Endothelial cell of umbilical vein (primary cell): ENCODE measurements around the gene HLTF. TPM values are rescaled to one million over a fixed set of nuclear protein-coding genes. Genes with fewer than 3 reads are reported as not detected.
"Not testable (repeated sequence)": the region's sequence is repeated elsewhere in the genome, so short reads cannot be mapped to it uniquely, and the experiment has no call there.

ENCODE experiments used
- BruUV-seq: library from RNA; stranded (reverse); fragments of 400-500 nt; replicated peaks from 2 replicates; lab custom pipeline; 2021; lab: Mats Ljungman, UMichigan
- CTCF ChIA-PET: fragments of 300-600, 350-600 bp; sonication (Branson Sonifier 250); formaldehyde crosslinking; loops from one replicate; lab custom pipeline; 2021; ENCODE audit warnings: antibody characterized with exemption, inconsistent platforms; lab: Charles Lee
- POLR2A ChIA-PET: fragments of 300-600, 350-600 bp; sonication (Branson Sonifier 250); formaldehyde crosslinking; loops from one replicate; lab custom pipeline; 2021; ENCODE audit warnings: antibody characterized with exemption, inconsistent platforms; lab: Charles Lee
- DNase-seq: peaks from one replicate; pipeline ENCODE4 v3.0.0-alpha.2; 2011; ENCODE audit warnings: low read depth, low spot score
- FAIRE-seq: peaks from 2 replicates; lab custom pipeline; 2011; peaks lifted over from hg19 to GRCh38; lab: Jason Lieb, UNC
- H2AFZ ChIP-seq: 2 replicates; pipeline ENCODE4 v1.6.0; 2012; ENCODE audit warnings: low read depth, low read length, control low read depth, inconsistent platforms
- H3K27ac ChIP-seq: 2 replicates; pipeline ENCODE4 v1.5.1; 2011; ENCODE audit warnings: low read depth, mild to moderate bottlenecking, control low read depth, low read length, moderate library complexity; ENCODE audit not compliant: insufficient read depth
- H3K27me3 ChIP-seq, 2 experiments: 2 replicates each; pipeline versions ENCODE4 v1.6.0 to v1.6.1; 2011; ENCODE audit warnings: low read length in 2 of 2, mixed read lengths in 1 of 2; ENCODE audit not compliant: control insufficient read depth in 2 of 2, insufficient read depth in 2 of 2
- H3K36me3 ChIP-seq, 2 experiments: 2 replicates in 1 of 2; 3 replicates in 1 of 2; pipeline ENCODE4 v1.5.1; 2011; ENCODE audit warnings: low read length in 2 of 2, mild to moderate bottlenecking in 1 of 2, moderate library complexity in 1 of 2; ENCODE audit not compliant: control insufficient read depth in 2 of 2, insufficient read depth in 2 of 2; ENCODE audit errors: extremely low read depth in 1 of 2
- H3K4me1 ChIP-seq: 3 replicates; pipeline ENCODE4 v1.5.1; 2011; ENCODE audit warnings: mild to moderate bottlenecking, low read length; ENCODE audit not compliant: control insufficient read depth, insufficient read depth; ENCODE audit errors: extremely low read depth
- H3K4me2 ChIP-seq: 2 replicates; pipeline ENCODE4 v1.6.1; 2011; ENCODE audit warnings: low read length, control low read depth, mixed read lengths; ENCODE audit not compliant: insufficient read depth
- H3K4me3 ChIP-seq, 3 experiments: fragments of 200-600 bp in 1 of 3; sonication (generic), shearing (Covaris generic) in 1 of 3; replicated peaks in 1 of 3; 2 replicates each; pipeline ENCODE4 v1.5.1; 2011 to 2016; ENCODE audit warnings: control low read depth in 3 of 3, low read length in 3 of 3, mild to moderate bottlenecking in 2 of 3, inconsistent platforms in 1 of 3, low read depth in 1 of 3, moderate library complexity in 1 of 3; ENCODE audit not compliant: insufficient read depth in 1 of 3
- H3K79me2 ChIP-seq: 2 replicates; pipeline ENCODE4 v1.6.0; 2012; ENCODE audit warnings: low read length, inconsistent platforms; ENCODE audit not compliant: control insufficient read depth, insufficient read depth
- H3K9ac ChIP-seq: replicated peaks from 2 replicates; pipeline ENCODE3; 2011; ENCODE audit warnings: low read length, control low read depth; ENCODE audit not compliant: insufficient read depth; ENCODE audit errors: extremely low read depth
- H3K9me1 ChIP-seq: replicated peaks from 3 replicates; pipeline ENCODE4 v1.6.0; 2011; ENCODE audit warnings: mild to moderate bottlenecking, low read length; ENCODE audit not compliant: control insufficient read depth, insufficient read depth; ENCODE audit errors: extremely low read depth
- H3K9me3 ChIP-seq: replicated peaks from 2 replicates; pipeline ENCODE4 v1.5.1; 2012; ENCODE audit warnings: low read length, inconsistent platforms; ENCODE audit not compliant: control insufficient read depth, insufficient read depth
- H4K20me1 ChIP-seq: replicated peaks from 2 replicates; pipeline ENCODE3; 2011; ENCODE audit warnings: mild to moderate bottlenecking, low read length; ENCODE audit not compliant: control insufficient read depth, insufficient read depth; ENCODE audit errors: extremely low read depth
- EZH2 ChIP-seq: IDR thresholded peaks from 2 replicates; pipeline ENCODE4 v1.6.1; 2012; ENCODE audit warnings: borderline replicate concordance, low read depth, mild to moderate bottlenecking, moderate library complexity, low read length, inconsistent platforms; ENCODE audit not compliant: severe bottlenecking
- GATA2 ChIP-seq: IDR thresholded peaks from 2 replicates; pipeline ENCODE4 v1.7.0; 2011; ENCODE audit warnings: low read depth, mild to moderate bottlenecking, moderate library complexity, mixed read lengths, low read length; ENCODE audit not compliant: insufficient read length, insufficient read depth
- JUN ChIP-seq: IDR thresholded peaks from 2 replicates; pipeline ENCODE4 v1.6.1; 2011; ENCODE audit warnings: borderline replicate concordance, low read depth; ENCODE audit not compliant: insufficient read length, insufficient read depth
- MAX ChIP-seq: IDR thresholded peaks from 2 replicates; pipeline ENCODE4 v1.6.1; 2011; ENCODE audit not compliant: insufficient read depth, insufficient read length
- POLR2AphosphoS5 ChIP-seq: IDR thresholded peaks from 2 replicates; pipeline ENCODE4 v1.6.1; 2012; ENCODE audit warnings: low read depth, mild to moderate bottlenecking, control low read depth, low read length, moderate library complexity; ENCODE audit not compliant: insufficient read depth
- dilution Hi-C: fragments of 300-500 bp; cut with MboI; formaldehyde crosslinking; loops from one replicate; pipeline ENCODE4 v1.15.0; 2019; ENCODE audit warnings: low sequenced_read_pairs; ENCODE audit not compliant: extremely low pct_ligation_motif_present
- intact Hi-C: fragments of 100-400 bp; cut with micrococcal nuclease; formaldehyde crosslinking; loops from one replicate; pipeline ENCODE4 v1.10.0; 2022
- polyA plus RNA-seq, 4 experiments: library from polyadenylated mRNA; depleted of rRNA in 3 of 4; stranded (reverse) in 3 of 4; unstranded in 1 of 4; fragments of >200 nt; gene quantifications; 2 replicates each; pipeline versions ENCODE4 v1.2.1 to v1.2.3, GENCODE V29; 2011 to 2012; ENCODE audit warnings: missing spikeins in 1 of 4
- total RNA-seq: library from RNA; stranded (reverse); gene quantifications from 2 replicates; pipeline ENCODE4 v1.2.3, GENCODE V29; 2021
- TF ChIP-seq, protein P1 (sequence below), 2 donors: IDR thresholded peaks; 1 replicate in 1 of 2; 2 replicates in 1 of 2; pipeline ENCODE4 v1.5.1; 2011; ENCODE audit warnings: low read length in 2 of 2, mild to moderate bottlenecking in 2 of 2, moderate library complexity in 2 of 2, control low read depth in 1 of 2, inconsistent platforms in 1 of 2, low read depth in 1 of 2; ENCODE audit not compliant: insufficient read depth in 1 of 2; ENCODE audit errors: extremely low read depth in 1 of 2

Gene HLTF
- total and polyA plus RNA-seq, 2 donors (not counting 3 experiments of a cell fraction or from before 2014, with no cell fraction given), result 8.7 to 24.6 TPM

DNA sequence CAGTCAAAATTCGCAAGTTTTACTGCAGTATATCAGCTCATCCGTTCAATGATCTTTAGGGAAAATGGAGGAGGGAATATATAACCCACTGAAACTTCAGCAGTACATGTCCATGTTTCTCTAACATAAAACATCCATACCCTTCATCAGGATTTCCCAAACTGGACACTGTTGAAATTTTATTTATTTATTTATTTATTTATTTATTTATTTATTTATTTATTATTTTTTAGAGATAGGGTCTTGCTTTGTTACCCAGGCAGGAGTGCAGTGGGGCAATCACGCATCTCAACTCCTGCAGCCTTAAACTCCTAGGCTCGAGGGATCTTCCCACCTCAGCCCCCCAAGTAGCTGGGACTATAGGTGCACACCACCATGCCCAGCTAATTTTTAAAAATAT lies 14.8 kb upstream of the HLTF start:
- DNase-seq (no peak), FAIRE-seq (no peak)
- TF ChIP-seq POLR2AphosphoS5 (no peak), JUN (no peak), MAX (no peak), EZH2 (no peak), GATA2 (no peak)
- TF ChIP-seq, protein P1, sequence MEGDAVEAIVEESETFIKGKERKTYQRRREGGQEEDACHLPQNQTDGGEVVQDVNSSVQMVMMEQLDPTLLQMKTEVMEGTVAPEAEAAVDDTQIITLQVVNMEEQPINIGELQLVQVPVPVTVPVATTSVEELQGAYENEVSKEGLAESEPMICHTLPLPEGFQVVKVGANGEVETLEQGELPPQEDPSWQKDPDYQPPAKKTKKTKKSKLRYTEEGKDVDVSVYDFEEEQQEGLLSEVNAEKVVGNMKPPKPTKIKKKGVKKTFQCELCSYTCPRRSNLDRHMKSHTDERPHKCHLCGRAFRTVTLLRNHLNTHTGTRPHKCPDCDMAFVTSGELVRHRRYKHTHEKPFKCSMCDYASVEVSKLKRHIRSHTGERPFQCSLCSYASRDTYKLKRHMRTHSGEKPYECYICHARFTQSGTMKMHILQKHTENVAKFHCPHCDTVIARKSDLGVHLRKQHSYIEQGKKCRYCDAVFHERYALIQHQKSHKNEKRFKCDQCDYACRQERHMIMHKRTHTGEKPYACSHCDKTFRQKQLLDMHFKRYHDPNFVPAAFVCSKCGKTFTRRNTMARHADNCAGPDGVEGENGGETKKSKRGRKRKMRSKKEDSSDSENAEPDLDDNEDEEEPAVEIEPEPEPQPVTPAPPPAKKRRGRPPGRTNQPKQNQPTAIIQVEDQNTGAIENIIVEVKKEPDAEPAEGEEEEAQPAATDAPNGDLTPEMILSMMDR (IDR thresholded peaks at IDR 0.05; ENCODE audit: extremely low read depth in 1 of 2, insufficient read depth in 1 of 2, low read depth in 1 of 2, low read length in 2 of 2), result no peak
- Histone ChIP-seq H3K4me1 (no peaks in the 10 kb centered on the region), H3K4me2 (no peak overlapping the region), H3K9ac (no peak overlapping the region), H4K20me1 (no peaks in the 10 kb centered on the region), H3K9me1 (no peaks in the 10 kb centered on the region), H3K27ac (no peak overlapping the region), H3K27me3 (peaks cover 0 to 2% of the 10 kb centered on the region in 2 experiments), H3K9me3 (no peaks in the 10 kb centered on the region), H3K79me2 (no peaks in the 10 kb centered on the region), H2AFZ (no peak overlapping the region), H3K4me3 (no peak overlapping the region), H3K36me3 (no peaks in the 10 kb centered on the region)
- ChIA-PET POLR2A (no interaction called here), CTCF (interaction anchor here (1.0 kb wide), 1 partner anchor 146 kb away, joined by 3 read pairs; no protein-coding TSS in a partner anchor)
- no TSS peak for BruUV-seq
- dilution Hi-C loops, result no loop called here
- intact Hi-C loops, result no loop called here

DNA sequence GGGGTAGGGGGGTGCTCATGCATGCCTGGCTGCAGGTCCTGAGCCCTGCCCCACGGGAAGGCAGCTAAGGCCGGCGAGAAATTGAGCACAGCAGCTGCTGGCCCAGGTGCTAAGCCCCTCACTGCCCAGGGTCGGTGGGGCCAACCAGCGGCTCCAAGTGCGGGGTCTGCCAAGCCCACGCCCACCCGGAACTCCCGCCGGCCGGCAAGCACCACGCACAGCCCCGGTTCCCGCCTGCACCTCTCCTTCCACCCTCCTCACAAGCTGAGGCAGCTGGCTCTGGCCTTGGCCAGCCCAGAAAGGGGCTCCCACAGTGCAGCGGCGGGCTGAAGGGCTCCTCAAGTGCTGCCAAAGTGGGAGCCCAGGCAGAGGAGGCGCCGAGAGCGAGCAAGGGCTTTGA lies 11.7 kb upstream of the HLTF start:
- FAIRE-seq, H3K4me2 ChIP-seq, H2AFZ ChIP-seq, H3K79me2 ChIP-seq, H3K9ac ChIP-seq, DNase-seq, H3K27me3 ChIP-seq, H3K36me3 ChIP-seq, H3K4me3 ChIP-seq, POLR2A ChIA-PET, BruUV-seq, intact Hi-C loops, H3K9me1 ChIP-seq, H3K9me3 ChIP-seq, H3K27ac ChIP-seq, CTCF ChIA-PET, H4K20me1 ChIP-seq, dilution Hi-C loops, H3K4me1 ChIP-seq: not testable (repeated sequence)
